GM10847 (cell line): ENCODE data around the gene SHOX.

Source experiments
- POLR2A ChIP-seq: IDR thresholded peaks from 2 replicates; pipeline ENCODE4 v1.6.1; 2011; ENCODE audit not compliant: insufficient read length; ENCODE audit errors: extremely low read depth

The SHOX gene

DNA sequence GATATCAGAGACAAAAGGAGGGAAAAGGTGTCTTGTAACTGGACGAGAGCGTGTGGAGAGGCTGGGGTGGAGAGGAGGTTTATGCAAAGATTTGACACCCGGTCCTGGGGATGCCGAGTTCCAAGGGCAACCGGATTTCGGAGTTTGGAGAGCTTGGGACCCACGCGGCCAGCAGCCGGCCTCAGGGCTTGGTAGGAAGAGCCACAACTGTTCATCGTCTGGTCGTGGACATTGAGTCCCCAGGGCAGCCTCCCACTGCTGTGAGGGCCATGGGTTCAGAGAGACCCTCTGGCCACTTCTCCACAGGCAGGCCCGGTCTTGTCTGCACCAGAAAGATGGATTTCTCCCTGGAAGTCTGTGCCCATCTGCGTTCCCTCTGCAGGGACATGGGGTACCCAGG is 46.8 kb downstream of the SHOX start:
- TF ChIP-seq POLR2A: no peak

DNA sequence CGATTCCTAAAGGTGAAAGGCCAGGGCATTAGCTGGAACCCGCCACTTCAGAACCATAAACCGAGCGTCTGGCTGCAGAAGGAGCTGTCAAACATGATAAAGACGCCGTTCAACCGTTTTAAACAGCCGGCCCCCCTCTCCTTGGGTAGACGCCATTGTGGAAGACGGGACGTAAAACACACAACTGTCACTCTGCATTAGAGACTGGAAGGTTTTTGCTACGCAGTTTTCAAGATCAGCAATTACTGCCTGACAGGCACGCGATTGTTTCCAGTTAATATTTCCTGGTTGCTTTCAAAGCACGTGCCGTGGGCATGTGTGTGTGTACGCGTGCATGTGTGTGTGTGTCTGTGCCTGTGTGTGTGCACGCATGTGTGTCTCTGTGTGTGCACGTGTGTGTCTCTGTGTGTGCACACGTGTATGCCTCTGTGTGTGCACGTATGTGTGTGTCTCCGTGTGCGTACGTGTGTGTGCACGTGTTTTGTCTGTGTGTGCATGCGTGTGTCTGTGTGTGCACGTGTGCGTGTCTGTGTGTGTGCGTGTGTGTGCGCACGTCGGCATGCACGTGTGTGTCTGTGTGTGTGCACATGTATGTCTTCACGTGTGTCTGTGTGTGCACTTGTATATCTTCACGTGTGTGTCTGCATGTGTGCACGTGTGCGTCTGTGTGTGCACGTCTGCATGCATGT is 48.8 kb downstream of the SHOX start:
- TF ChIP-seq POLR2A: no peak

DNA sequence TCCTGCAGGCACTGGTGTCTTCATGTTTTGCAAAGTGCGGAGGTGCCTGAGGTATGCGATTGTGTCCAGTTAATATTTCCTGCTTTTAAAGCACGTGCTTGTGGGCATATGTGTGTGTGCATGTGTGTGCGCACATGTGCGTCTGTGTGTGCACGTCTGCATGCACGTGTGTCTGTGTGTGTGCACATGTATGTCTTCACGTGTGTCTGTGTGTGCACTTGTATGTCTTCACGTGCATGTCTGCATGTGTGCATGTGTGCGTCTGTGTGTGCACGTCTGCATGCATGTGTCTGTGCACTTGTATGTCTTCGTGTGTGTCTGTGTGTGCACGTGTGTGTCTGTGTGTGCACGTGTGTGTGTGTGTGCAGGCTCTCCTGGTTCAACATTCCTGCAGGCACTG is 49.5 kb downstream of the SHOX start:
- TF ChIP-seq POLR2A: no peak

GRCh38 chrX:681989-682388 is 51.4 kb downstream of the SHOX start:
- no peak for TF ChIP-seq POLR2A

- no peak for TF ChIP-seq POLR2A
These were observed 52.3 kb downstream of the SHOX start for GRCh38 chrX:682892-683291.

- TF ChIP-seq POLR2A: no peak
These were observed 53.0 kb downstream of the SHOX start for GRCh38 chrX:683576-683975.

- no peak for TF ChIP-seq POLR2A
These were observed 54.8 kb downstream of the SHOX start for GRCh38 chrX:685120-686032.

DNA sequence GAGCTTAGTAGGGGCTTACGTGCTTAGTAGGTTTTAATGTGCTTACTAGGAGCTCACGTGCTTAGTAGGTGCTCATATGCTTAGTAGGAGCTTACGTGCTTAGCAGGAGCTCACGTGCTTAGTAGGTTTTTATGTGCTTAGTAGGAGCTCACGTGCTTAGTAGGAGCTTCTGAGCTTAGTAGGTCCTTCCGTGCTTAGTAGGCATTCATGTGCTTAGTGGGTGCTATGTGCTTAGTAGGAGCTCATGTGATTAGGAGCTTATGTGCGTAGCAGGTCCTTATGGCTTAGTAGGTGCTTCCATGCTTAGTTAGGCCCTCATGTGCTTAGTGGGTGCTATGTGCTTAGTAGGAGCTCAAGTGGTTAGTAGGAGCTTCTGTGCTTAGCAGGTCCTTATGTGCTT is 59.4 kb downstream of the SHOX start:
- TF ChIP-seq POLR2A: no peak

GRCh38 chrX:694800-695199 is 64.2 kb downstream of the SHOX start:
- no peak for TF ChIP-seq POLR2A

GRCh38 chrX:698206-698605 is 67.6 kb downstream of the SHOX start:
- TF ChIP-seq POLR2A: no peak

GRCh38 chrX:700936-701335 is 70.3 kb downstream of the SHOX start:
- TF ChIP-seq POLR2A: no peak

DNA sequence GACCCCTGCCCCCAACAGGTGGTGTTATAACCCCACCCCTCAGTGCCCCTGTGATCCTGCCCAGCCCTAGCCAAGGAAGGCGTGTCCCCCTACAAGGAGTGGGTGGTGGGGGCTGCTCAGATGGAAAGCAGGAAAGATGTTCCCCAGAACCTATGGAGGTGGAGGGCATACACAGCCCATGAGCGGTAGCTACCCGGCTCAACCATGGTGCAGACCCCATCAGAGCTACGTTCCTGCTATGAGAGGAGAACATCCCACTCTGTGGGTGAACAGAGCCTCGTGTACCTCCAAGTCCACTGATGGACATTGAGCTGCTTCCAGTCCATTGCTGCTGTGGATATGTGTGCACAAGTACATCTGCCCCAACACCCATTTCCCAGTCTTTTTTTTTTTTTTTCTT is 71.1 kb downstream of the SHOX start:
- TF ChIP-seq POLR2A: no peak

DNA sequence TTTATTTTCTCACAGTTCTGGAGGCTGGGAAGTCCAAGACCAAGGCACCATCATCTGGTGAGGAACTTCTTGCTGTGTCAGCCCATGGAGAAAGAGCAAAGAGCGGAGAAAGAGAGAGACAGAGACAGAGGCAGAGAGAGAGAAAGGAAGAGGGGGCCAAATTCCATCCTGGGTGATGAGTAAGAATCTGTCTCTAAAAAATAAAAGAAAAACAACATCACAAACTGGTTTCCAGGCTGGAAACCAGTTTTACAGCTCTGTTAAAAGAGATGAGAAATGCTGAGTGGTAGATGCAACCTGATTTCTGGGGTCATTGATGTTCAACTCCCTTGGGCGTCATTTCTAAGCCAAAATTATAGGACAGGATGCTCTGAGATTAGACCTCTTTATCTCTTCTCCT is 72.9 kb downstream of the SHOX start:
- TF ChIP-seq POLR2A: no peak

GRCh38 chrX:703866-704265 is 73.3 kb downstream of the SHOX start:
- no peak for TF ChIP-seq POLR2A
